A673 (cell line): ENCODE data around the gene FLCN.

Source experiments
- EZH2 ChIP-seq: fragments of 200-600 bp; sonication (generic); IDR thresholded peaks from 2 replicates; pipeline ENCODE4 v1.6.1; 2017; ENCODE audit warnings: borderline replicate concordance, low read depth, mild to moderate bottlenecking, mixed read lengths, antibody characterized with exemption, low read length; ENCODE audit not compliant: poor library complexity, severe bottlenecking
- TF ChIP-seq, protein P1 (sequence below): fragments of 300-800, 200-600 bp; sonication (generic); conservative IDR thresholded peaks from 2 replicates; pipeline ENCODE4 v1.5.1; 2017; ENCODE audit warnings: low read depth, mild to moderate bottlenecking, antibody characterized with exemption, low read length, moderate library complexity, mixed read lengths

- TF ChIP-seq, protein P1, sequence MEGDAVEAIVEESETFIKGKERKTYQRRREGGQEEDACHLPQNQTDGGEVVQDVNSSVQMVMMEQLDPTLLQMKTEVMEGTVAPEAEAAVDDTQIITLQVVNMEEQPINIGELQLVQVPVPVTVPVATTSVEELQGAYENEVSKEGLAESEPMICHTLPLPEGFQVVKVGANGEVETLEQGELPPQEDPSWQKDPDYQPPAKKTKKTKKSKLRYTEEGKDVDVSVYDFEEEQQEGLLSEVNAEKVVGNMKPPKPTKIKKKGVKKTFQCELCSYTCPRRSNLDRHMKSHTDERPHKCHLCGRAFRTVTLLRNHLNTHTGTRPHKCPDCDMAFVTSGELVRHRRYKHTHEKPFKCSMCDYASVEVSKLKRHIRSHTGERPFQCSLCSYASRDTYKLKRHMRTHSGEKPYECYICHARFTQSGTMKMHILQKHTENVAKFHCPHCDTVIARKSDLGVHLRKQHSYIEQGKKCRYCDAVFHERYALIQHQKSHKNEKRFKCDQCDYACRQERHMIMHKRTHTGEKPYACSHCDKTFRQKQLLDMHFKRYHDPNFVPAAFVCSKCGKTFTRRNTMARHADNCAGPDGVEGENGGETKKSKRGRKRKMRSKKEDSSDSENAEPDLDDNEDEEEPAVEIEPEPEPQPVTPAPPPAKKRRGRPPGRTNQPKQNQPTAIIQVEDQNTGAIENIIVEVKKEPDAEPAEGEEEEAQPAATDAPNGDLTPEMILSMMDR: no peak
- no peak for TF ChIP-seq EZH2
Measured at GRCh38 chr17:17179371-17179827, 57.6 kb downstream of the FLCN start.
